Osteoblast (primary cell): ENCODE data around the gene AMFR. TPM values are rescaled to one million over a fixed set of nuclear protein-coding genes. Genes with fewer than 3 reads are reported as not detected.
A peak's percentile ranks its signal among the peaks of the same experiment; 100 is the strongest.

Experiments
- DNase-seq: peaks from one replicate; pipeline ENCODE4 v3.0.0; 2011; ENCODE audit warnings: low spot score, mixed read lengths; ENCODE audit not compliant: insufficient read length; ENCODE audit errors: missing footprints
- H2AFZ ChIP-seq: 2 replicates; pipeline ENCODE4 v1.6.0; 2011; ENCODE audit warnings: mild to moderate bottlenecking, low read length
- H3K27ac ChIP-seq: 2 replicates; pipeline ENCODE4 v1.5.1; 2011; ENCODE audit warnings: mild to moderate bottlenecking, low read depth, low read length, moderate library complexity
- H3K27me3 ChIP-seq: 2 replicates; pipeline ENCODE4 v1.6.0; 2012; ENCODE audit warnings: mild to moderate bottlenecking, control low read depth, inconsistent platforms, low read length, moderate library complexity; ENCODE audit not compliant: insufficient read depth
- H3K36me3 ChIP-seq: 2 replicates; pipeline ENCODE4 v1.5.1; 2011; ENCODE audit warnings: mild to moderate bottlenecking, low read length, control low read depth, moderate library complexity; ENCODE audit not compliant: insufficient read depth
- H3K4me1 ChIP-seq: 2 replicates; pipeline ENCODE4 v1.5.1; 2011; ENCODE audit warnings: mild to moderate bottlenecking, low read length, control low read depth, moderate library complexity; ENCODE audit not compliant: insufficient read depth
- H3K4me2 ChIP-seq: 2 replicates; pipeline ENCODE4 v1.6.0; 2011; ENCODE audit warnings: mild to moderate bottlenecking, low read length; ENCODE audit not compliant: insufficient read depth
- H3K4me3 ChIP-seq: fragments of 200-600 bp; sonication (generic); 3 replicates; pipeline ENCODE4 v1.5.1; 2012; ENCODE audit warnings: mild to moderate bottlenecking, low read length, inconsistent platforms; ENCODE audit not compliant: insufficient read depth
- H3K79me2 ChIP-seq: 2 replicates; pipeline ENCODE4 v1.6.0; 2012; ENCODE audit warnings: mild to moderate bottlenecking, low read length, control low read depth, inconsistent platforms; ENCODE audit not compliant: insufficient read depth
- H3K9me3 ChIP-seq: 2 replicates; pipeline ENCODE4 v1.5.1; 2011; ENCODE audit warnings: low read depth, low read length, control low read depth
- H4K20me1 ChIP-seq: 2 replicates; pipeline ENCODE4 v1.6.0; 2012; ENCODE audit warnings: mild to moderate bottlenecking, low read length, control low read depth; ENCODE audit not compliant: insufficient read depth
- CTCF ChIP-seq: IDR thresholded peaks from 2 replicates; pipeline ENCODE4 v1.5.1; 2011; ENCODE audit warnings: mild to moderate bottlenecking, low read depth, low read length, moderate library complexity; ENCODE audit errors: extremely low read depth
- total RNA-seq: library from RNA; depleted of rRNA; stranded (reverse); fragments of >200 nt; gene quantifications from 2 replicates; pipeline ENCODE4 v1.2.3, GENCODE V29; 2012

AMFR gene
- total RNA-seq, 1 donor = 339 TPM

- no peaks in the 10 kb centered on the region for H3K79me2 ChIP-seq
- no peaks in the 10 kb centered on the region for H3K9me3 ChIP-seq
- TF ChIP-seq CTCF = no peak
- no peak overlapping the region for H3K4me3 ChIP-seq
- no peak overlapping the region for H2AFZ ChIP-seq
- H3K4me1 ChIP-seq = no peaks in the 10 kb centered on the region
- no peak overlapping the region for H3K4me2 ChIP-seq
- no peak overlapping the region for H3K27ac ChIP-seq
- no peaks in the 10 kb centered on the region for H3K27me3 ChIP-seq
- DNase-seq = no peak
- no peaks in the 10 kb centered on the region for H4K20me1 ChIP-seq
- no peaks in the 10 kb centered on the region for H3K36me3 ChIP-seq
These were observed 89.2 kb downstream of the AMFR start for GRCh38 chr16:56336071-56336688.

GRCh38 chr16:56334761-56335160 lies 90.6 kb downstream of the AMFR start:
- no peak for TF ChIP-seq CTCF
- no peak overlapping the region for H3K4me2 ChIP-seq
- H3K4me3 ChIP-seq = no peak overlapping the region
- no peak for DNase-seq
- H3K36me3 ChIP-seq = no peaks in the 10 kb centered on the region
- H3K27ac ChIP-seq = no peak overlapping the region
- H2AFZ ChIP-seq = no peak overlapping the region
- H3K4me1 ChIP-seq = no peaks in the 10 kb centered on the region
- H3K27me3 ChIP-seq = no peaks in the 10 kb centered on the region
- H3K9me3 ChIP-seq = no peaks in the 10 kb centered on the region
- no peaks in the 10 kb centered on the region for H3K79me2 ChIP-seq
- no peaks in the 10 kb centered on the region for H4K20me1 ChIP-seq

- H3K9me3 ChIP-seq = no peaks in the 10 kb centered on the region
- H3K4me3 ChIP-seq = no peak overlapping the region
- no peaks in the 10 kb centered on the region for H3K27me3 ChIP-seq
- no peak overlapping the region for H3K27ac ChIP-seq
- peak; percentile 98 for DNase-seq
- no peaks in the 10 kb centered on the region for H3K36me3 ChIP-seq
- H2AFZ ChIP-seq = peak overlapping the region; percentile 31
- no peaks in the 10 kb centered on the region for H3K79me2 ChIP-seq
- no peak overlapping the region for H3K4me2 ChIP-seq
- TF ChIP-seq CTCF = peak; percentile 55
- no peaks in the 10 kb centered on the region for H4K20me1 ChIP-seq
- no peaks in the 10 kb centered on the region for H3K4me1 ChIP-seq
These were observed 92.8 kb downstream of the AMFR start for GRCh38 chr16:56332464-56333079.

GRCh38 chr16:56331915-56332314 lies 93.4 kb downstream of the AMFR start:
- Histone ChIP-seq H2AFZ (no peak overlapping the region), H4K20me1 (no peaks in the 10 kb centered on the region), H3K9me3 (no peaks in the 10 kb centered on the region), H3K79me2 (no peaks in the 10 kb centered on the region), H3K4me3 (no peak overlapping the region), H3K4me2 (no peak overlapping the region), H3K27ac (no peak overlapping the region), H3K27me3 (no peaks in the 10 kb centered on the region), H3K4me1 (no peaks in the 10 kb centered on the region), H3K36me3 (no peaks in the 10 kb centered on the region)
- TF ChIP-seq CTCF = no peak
- DNase-seq = no peak
